Measurements from ENCODE around the gene PSME3.
A peak's percentile ranks its signal among the peaks of the same experiment; 100 is the strongest.

PSME3 gene, protein sequence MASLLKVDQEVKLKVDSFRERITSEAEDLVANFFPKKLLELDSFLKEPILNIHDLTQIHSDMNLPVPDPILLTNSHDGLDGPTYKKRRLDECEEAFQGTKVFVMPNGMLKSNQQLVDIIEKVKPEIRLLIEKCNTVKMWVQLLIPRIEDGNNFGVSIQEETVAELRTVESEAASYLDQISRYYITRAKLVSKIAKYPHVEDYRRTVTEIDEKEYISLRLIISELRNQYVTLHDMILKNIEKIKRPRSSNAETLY

DNA sequence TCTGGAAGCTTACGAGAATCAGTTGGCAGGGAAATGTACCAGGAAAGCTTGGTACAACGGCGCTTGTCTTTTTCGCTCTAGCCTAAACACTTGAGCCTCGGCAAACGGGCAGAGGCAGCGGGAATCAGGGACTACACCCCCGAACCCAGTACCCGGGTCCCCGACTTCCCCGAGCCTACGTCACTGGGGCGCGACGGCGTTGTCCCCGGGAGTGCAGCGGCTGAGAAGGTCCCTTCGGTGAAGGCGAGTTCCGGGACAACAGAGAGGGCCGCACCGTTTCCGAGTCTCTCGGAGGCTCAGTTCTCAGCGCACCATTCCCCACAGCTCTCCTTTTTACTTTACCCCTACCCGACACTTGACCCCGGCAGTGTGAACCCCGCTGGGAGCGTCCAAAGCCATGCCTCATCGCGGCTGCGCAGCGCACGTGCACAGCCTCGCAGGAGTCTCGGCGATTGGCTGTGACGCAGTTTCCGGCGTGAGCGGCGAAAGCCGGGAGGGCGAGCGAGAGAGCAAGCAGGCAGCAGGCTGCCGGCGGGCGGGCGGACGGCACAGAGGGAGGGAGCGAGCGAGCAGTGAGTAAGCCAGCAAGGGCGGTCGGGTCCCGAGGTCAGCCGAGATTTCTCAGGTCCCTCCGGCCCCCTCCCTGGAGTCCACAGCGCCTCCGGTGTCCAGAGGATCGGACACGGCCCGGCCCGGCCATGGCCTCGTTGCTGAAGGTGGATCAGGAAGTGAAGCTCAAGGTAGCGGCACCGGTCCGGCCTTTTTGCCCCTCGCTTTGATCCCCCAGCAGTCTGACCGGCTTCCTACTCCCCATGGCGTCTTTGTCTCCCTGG lies at the start of gene PSME3:
Gene PSME3, plus strand, starts transcription at position 464 of the 833 bp plus-strand sequence. Its CDS starts 235 bp downstream, at position 699.
- TF ChIP-seq, protein P1, sequence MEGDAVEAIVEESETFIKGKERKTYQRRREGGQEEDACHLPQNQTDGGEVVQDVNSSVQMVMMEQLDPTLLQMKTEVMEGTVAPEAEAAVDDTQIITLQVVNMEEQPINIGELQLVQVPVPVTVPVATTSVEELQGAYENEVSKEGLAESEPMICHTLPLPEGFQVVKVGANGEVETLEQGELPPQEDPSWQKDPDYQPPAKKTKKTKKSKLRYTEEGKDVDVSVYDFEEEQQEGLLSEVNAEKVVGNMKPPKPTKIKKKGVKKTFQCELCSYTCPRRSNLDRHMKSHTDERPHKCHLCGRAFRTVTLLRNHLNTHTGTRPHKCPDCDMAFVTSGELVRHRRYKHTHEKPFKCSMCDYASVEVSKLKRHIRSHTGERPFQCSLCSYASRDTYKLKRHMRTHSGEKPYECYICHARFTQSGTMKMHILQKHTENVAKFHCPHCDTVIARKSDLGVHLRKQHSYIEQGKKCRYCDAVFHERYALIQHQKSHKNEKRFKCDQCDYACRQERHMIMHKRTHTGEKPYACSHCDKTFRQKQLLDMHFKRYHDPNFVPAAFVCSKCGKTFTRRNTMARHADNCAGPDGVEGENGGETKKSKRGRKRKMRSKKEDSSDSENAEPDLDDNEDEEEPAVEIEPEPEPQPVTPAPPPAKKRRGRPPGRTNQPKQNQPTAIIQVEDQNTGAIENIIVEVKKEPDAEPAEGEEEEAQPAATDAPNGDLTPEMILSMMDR (IDR thresholded peaks at IDR 0.05; ENCODE audit: borderline replicate concordance, insufficient read depth, low read depth, low read length): no peak
- H3K4me3 ChIP-seq (ENCODE audit: low read depth, low read length): peak within 1 kb of the TSS; percentile 92

DNA sequence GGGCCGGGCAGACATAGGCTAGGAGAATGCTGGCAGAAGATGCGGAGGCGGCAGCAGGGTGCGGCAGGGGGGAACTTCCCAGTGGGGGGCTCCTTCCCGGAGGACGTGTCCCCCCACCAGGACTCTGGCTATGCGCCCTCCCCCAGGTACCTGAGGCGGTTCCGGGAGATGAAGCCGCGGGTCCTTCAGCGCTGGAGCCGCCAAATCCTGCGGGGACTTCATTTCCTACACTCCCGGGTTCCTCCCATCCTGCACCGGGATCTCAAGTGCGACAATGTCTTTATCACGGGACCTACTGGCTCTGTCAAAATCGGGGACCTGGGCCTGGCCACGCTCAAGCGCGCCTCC lies 49.4 kb upstream of the PSME3 start:
- H3K4me3 ChIP-seq (ENCODE audit: low read depth, low read length): no peak overlapping the region
- TF ChIP-seq, protein P1 (IDR thresholded peaks at IDR 0.05; ENCODE audit: borderline replicate concordance, insufficient read depth, low read depth, low read length): no peak

DNA sequence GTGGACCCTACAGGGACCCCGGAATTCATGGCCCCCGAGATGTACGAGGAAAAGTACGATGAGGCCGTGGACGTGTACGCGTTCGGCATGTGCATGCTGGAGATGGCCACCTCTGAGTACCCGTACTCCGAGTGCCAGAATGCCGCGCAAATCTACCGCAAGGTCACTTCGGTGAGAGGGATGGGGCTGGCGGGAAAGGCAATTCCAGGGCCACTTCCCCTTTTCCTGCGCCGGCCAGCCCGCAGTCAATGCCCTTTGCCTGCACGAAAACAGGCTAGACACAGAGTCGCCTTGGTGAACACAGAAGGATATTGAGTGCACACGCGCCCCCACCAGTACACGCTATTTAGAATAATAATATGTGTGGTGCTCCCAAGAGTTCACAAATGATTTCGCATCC lies 48.8 kb upstream of the PSME3 start:
- TF ChIP-seq, protein P1 (IDR thresholded peaks at IDR 0.05; ENCODE audit: borderline replicate concordance, insufficient read depth, low read depth, low read length): no peak
- no peak overlapping the region for H3K4me3 ChIP-seq (ENCODE audit: low read depth, low read length)

DNA sequence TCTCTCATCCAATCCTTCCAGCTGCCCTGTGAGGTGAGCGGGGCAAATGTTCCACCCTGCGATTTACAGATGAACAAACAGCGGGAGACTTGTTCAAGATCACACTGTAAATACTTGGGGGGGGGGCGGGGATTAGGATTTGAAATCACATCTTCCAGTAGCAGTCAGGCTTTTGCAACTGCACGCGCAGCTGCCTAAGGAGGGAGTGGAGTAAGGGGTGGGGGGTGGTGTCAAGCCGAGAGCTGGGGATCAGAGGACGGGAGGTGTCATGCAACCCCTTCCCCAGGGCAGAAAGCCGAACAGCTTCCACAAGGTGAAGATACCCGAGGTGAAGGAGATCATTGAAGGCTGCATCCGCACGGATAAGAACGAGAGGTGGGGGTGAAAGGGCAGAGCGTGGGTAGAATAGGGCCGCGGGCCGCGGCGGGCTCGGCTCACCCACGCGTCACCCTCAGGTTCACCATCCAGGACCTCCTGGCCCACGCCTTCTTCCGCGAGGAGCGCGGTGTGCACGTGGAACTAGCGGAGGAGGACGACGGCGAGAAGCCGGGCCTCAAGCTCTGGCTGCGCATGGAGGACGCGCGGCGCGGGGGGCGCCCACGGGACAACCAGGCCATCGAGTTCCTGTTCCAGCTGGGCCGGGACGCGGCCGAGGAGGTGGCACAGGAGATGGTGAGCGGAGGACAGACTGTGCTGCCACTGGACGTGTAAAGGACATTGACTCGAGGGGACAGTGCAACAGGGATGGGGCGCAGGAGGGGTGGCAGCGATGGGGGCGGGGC lies 48.2 kb upstream of the PSME3 start:
- no peak overlapping the region for H3K4me3 ChIP-seq (ENCODE audit: low read depth, low read length)
- TF ChIP-seq, protein P1 (IDR thresholded peaks at IDR 0.05; ENCODE audit: borderline replicate concordance, insufficient read depth, low read depth, low read length): no peak

DNA sequence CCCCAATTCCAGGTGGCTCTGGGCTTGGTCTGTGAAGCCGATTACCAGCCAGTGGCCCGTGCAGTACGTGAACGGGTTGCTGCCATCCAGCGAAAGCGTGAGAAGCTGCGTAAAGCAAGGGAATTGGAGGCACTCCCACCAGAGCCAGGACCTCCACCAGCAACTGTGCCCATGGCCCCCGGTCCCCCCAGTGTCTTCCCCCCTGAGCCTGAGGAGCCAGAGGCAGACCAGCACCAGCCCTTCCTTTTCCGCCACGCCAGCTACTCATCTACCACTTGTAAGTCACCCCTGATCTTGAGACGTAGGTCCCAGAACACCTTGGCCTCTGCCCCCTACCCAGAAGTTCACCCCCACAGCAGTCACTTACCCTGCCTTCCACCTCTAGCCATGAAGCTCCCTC lies 45.9 kb upstream of the PSME3 start:
- no peak overlapping the region for H3K4me3 ChIP-seq (ENCODE audit: low read depth, low read length)
- TF ChIP-seq, protein P1 (IDR thresholded peaks at IDR 0.05; ENCODE audit: borderline replicate concordance, insufficient read depth, low read depth, low read length): no peak

DNA sequence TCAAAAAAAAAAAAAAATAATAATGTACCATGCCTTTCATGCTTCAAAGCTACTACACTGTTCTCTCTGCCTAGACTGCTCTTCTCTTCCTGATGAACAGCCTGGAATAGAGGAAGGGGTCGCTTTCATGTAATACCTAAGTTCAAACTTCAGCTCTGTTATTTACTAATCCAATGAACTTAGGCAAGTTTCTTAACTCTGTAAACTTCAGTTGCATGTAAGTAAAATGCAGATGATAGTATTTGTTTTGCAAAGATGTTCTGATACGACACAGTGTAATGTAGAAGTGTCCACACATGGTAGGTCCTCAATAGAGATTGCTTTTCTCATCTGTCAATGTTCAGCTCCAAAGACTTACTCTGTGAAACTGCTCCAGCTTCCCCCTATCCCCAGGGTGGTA lies 41.2 kb upstream of the PSME3 start:
- H3K4me3 ChIP-seq (ENCODE audit: low read depth, low read length): no peak overlapping the region
- TF ChIP-seq, protein P1 (IDR thresholded peaks at IDR 0.05; ENCODE audit: borderline replicate concordance, insufficient read depth, low read depth, low read length): no peak
